ENCODE data around the gene CXCL8.

The CXCL8 gene

GRCh38 chr4:73744203-73744602, 3.8 kb downstream of the CXCL8 start:
- no peak for TF ChIP-seq ZFX (IDR thresholded peaks at IDR 0.05)
- TF ChIP-seq, protein P1, sequence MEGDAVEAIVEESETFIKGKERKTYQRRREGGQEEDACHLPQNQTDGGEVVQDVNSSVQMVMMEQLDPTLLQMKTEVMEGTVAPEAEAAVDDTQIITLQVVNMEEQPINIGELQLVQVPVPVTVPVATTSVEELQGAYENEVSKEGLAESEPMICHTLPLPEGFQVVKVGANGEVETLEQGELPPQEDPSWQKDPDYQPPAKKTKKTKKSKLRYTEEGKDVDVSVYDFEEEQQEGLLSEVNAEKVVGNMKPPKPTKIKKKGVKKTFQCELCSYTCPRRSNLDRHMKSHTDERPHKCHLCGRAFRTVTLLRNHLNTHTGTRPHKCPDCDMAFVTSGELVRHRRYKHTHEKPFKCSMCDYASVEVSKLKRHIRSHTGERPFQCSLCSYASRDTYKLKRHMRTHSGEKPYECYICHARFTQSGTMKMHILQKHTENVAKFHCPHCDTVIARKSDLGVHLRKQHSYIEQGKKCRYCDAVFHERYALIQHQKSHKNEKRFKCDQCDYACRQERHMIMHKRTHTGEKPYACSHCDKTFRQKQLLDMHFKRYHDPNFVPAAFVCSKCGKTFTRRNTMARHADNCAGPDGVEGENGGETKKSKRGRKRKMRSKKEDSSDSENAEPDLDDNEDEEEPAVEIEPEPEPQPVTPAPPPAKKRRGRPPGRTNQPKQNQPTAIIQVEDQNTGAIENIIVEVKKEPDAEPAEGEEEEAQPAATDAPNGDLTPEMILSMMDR (conservative IDR thresholded peaks at IDR 0.05), result no peak
- no peak overlapping the region for H3K27ac ChIP-seq

DNA sequence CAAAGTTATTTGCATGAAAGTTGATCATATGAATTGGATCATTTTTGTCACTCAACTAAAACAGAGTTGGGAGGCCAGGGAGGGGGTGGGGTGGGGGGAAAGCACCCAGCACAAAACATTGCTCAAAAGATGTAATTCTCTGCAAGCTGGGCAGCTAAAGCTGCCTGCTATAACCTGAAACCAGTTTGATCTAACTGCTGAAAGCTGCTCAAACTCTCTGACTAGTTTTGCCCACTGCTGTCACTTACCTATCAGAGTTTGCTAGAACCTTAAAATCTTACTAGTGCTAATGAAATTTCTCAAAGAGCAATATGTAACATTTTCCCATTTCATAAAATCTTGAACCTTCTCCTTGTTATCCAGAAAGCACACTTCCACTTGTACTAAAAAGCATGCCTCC, 10.4 kb downstream of the CXCL8 start:
- H3K27ac ChIP-seq, result no peak overlapping the region
- TF ChIP-seq ZFX (IDR thresholded peaks at IDR 0.05), result no peak
- TF ChIP-seq, protein P1 (conservative IDR thresholded peaks at IDR 0.05), result no peak

DNA sequence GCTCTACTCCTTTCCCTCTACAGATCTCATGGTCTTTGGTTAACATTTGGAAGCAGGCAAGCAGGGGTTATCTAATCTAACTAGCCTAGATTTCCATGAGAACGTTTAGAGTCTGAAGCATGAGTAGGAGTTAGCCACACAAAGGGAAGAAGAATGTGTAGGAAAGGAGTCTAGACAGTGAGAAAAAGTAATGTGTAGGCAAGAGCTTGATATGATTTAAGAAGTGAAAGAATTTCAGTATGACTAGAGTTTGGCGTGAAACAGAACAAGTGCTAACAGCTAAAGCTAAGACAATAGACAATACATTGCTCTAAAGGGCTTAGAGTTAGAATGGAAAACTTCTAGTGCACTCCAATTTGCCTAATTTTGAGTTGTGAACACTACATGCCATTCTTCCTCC, 10.8 kb downstream of the CXCL8 start:
- no peak overlapping the region for H3K27ac ChIP-seq
- no peak for TF ChIP-seq ZFX (IDR thresholded peaks at IDR 0.05)
- TF ChIP-seq, protein P1 (conservative IDR thresholded peaks at IDR 0.05), result no peak

GRCh38 chr4:73751830-73752229, 11.5 kb downstream of the CXCL8 start:
- no peak overlapping the region for H3K27ac ChIP-seq
- TF ChIP-seq, protein P1 (conservative IDR thresholded peaks at IDR 0.05), result no peak
- TF ChIP-seq ZFX (IDR thresholded peaks at IDR 0.05), result no peak

- TF ChIP-seq ZFX (IDR thresholded peaks at IDR 0.05), result no peak
- TF ChIP-seq, protein P1 (conservative IDR thresholded peaks at IDR 0.05), result no peak
- no peak overlapping the region for H3K27ac ChIP-seq
Observed at GRCh38 chr4:73752424-73752823, 12.1 kb downstream of the CXCL8 start.

GRCh38 chr4:73753215-73753614, 12.8 kb downstream of the CXCL8 start:
- H3K27ac ChIP-seq, result no peak overlapping the region
- TF ChIP-seq, protein P1 (conservative IDR thresholded peaks at IDR 0.05), result no peak
- no peak for TF ChIP-seq ZFX (IDR thresholded peaks at IDR 0.05)

DNA sequence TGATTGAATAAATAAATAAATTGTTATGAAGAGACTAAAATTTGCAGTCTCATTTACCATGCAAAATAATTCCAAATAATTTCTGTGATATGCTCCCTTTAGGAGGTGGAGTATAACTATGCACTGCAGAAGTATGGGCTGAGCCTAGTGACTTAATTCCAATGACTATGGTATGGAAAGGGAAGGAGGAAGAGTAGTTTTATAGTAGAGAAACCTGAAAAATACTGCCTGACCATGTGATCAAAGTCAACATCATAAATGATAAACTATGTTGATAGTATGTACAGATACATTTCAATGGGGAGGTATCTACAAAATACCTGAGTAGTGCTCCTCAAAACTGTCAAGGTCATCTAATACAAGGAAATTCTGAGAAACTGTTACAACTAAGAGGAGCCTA, 14.6 kb downstream of the CXCL8 start:
- no peak overlapping the region for H3K27ac ChIP-seq
- TF ChIP-seq, protein P1 (conservative IDR thresholded peaks at IDR 0.05), result no peak
- no peak for TF ChIP-seq ZFX (IDR thresholded peaks at IDR 0.05)
